HG02970 (cell line): ENCODE data around the gene SMIM8.
A peak's percentile ranks its signal among the peaks of the same experiment; 100 is the strongest.
"Not testable (repeated sequence)": the region's sequence is repeated elsewhere in the genome, so short reads cannot be mapped to it uniquely, and the experiment has no call there.

Source experiments
- ATAC-seq: cut with Tn5 transposase; IDR thresholded peaks from one replicate; pipeline ENCODE4 v1.9.1; 2021; ENCODE audit warnings: mild to moderate bottlenecking, moderate library complexity, moderate number of reproducible peaks; ENCODE audit not compliant: unreplicated experiment, low FRiP score

The SMIM8 gene

DNA sequence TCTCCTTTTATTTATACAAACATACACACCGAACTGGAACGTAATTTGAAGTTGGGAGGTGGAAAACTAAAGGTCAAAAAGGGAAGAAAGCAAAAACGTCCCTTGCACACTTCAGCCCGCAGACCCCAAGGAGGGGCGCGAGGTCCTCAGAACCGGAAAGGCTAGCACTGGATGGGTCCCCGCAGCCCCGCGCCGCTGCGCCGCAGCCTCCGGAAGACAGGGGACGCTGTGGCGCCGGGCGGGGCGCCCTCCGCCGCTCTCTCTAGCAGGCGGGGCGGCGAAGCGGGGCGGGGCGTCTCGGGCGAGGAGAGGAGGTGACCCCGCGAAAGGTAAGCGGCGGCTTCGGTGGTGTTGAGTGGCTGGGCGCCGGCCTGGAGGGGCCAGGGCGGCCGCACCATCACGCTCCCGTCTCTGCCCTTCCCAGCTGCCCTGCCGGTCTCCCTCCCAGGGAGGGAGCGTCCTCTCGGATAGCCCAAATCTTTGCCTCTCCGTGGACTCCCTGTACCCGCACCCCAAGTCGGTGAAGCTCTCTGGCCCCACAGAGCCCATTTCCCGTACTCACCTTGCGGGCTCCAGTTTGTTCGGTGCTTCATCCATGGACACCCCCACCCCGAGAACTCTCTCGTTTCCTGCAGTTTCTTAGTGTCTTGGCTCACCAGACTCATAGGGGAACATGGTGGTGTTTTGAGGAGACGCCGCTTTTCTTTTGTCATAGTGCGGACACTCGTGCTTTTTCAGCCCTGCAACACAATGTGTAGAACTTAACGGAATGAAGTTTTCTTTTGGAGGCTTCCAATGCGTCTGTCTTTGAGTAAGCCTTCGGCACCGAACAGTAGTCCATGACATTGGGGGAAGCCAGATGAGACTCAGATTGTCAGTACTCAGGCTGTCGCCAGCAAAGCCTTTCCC, at the start of gene SMIM8:
SMIM8 (plus strand) TSS at position 285 of the 909 bp plus-strand sequence. CDS start 14,444 bp downstream, outside the sequence.
- ATAC-seq: peak; percentile 99

- ATAC-seq: no peak
Measured at GRCh38 chr6:87274660-87275274, 47.6 kb upstream of the SMIM8 start.

DNA sequence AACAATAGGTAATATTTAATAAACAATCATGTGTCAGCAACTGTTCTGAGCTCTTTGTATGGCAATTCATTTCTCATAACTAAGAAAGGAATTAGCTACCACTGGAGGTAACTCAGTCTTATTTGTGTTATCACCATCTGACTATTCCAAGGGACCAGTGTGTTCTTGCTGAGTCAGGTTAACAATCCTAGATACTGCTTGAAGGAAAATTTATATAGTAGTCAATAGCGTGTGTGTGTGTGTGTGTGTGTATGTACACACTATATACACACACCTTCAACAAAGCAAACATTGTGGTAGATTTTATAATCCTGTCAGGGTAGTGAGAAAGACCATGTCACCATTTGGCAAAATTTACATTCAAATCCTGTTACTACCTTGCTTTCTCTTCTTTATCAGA, 45.8 kb upstream of the SMIM8 start:
- ATAC-seq: no peak

GRCh38 chr6:87277123-87277522, 45.3 kb upstream of the SMIM8 start:
- ATAC-seq: no peak

GRCh38 chr6:87279196-87279595, 43.2 kb upstream of the SMIM8 start:
- ATAC-seq: no peak

DNA sequence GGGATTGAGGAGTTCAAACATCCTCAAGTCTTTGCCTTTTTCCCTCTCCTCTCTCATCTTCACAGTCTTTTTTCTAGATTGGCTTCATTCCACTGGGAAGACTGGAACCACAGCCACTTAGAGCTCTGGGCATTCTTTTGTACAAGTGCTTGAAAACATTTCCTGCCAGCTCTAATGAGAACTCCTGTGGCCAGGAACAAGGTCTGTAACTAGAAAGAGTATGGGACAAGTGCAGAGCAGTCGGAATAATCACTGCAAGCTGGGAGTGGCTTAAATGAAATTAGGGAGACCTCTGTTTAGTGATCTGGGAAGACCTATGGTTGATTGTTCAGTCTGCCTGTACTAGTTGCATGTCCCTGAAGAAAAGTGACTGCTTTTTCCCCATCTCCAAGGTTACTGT, 41.0 kb upstream of the SMIM8 start:
- ATAC-seq: no peak

- no peak for ATAC-seq
Measured at GRCh38 chr6:87282743-87283142, 39.6 kb upstream of the SMIM8 start.

GRCh38 chr6:87283461-87283860, 38.9 kb upstream of the SMIM8 start:
- no peak for ATAC-seq

- no peak for ATAC-seq
Measured at GRCh38 chr6:87287251-87287650, 35.1 kb upstream of the SMIM8 start.

- no peak for ATAC-seq
Measured at GRCh38 chr6:87289571-87289970, 32.8 kb upstream of the SMIM8 start.

DNA sequence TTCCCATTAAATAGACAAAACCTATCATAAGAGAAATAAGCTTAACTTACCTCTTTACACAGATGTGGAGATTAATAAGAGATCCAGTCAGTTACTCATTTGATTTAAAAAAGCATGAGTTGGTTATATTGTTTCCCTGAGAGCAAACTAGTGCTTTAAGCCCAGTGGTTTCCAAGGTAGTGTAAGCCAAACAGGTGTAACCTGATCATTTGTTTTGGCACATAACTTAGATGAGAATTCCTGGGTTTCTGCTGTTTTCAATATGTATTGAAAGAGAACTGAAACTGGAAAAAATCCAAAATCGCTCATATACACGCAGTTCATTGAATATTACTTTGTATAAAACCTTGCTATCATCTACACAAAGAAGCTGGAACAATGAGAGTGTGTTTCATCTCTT, 30.5 kb upstream of the SMIM8 start:
- no peak for ATAC-seq

DNA sequence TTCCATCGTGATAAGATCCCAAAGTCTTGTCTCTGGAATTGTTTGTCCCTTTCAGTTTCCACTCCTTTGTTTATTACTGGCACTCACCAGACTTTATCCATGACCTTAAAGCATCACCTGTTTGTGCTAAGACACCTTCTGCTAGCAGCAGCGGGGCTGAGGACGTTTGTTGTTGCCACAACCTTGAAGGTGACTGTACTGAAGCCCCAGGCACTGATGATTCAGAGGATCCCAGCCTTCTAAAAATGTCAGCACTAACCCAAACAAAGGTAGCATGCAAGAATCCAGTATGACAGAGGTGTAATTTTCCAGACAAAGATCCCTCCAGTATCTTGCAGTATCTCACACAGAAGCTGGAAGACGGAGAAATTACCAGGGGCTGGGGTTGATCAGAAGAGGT, 28.9 kb upstream of the SMIM8 start:
- ATAC-seq: no peak

DNA sequence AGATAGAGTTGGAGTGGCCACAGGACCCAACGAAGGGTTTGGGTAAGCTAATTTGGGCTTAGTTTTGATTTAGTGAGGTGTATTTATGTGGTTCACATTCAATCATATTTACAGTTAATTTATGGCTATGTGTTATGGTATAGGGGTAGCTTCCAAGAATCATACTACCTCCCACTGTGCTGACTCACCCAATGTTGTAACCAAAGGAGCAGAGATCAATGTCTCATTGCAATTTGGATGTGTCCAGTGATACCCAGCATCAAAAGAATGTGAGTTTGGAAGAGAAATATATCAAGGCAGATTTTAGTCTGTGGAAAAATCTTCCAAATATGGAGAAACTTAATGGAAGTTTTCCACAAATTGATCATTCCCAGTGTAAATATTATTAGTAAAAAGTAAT, 25.3 kb upstream of the SMIM8 start:
- ATAC-seq: no peak

DNA sequence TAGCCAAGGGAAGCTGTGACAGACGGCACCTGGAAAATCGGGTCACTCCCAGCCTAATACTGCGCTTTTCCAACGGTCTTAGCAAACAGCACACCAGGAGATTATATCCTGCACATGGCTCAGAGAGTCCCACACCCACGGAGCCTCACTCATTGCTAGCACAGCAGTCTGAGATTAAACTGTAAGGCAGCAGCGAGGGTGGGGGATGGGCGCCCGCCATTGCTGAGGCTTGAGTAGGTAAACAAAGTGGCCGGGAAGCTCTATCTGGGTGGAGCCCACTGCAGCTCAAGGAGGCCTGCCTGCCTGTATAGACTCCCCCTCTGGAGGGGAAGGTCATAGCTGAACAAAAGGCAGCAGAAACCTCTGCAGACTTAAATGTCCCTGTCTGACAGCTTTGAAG, 21.1 kb upstream of the SMIM8 start:
- not testable (repeated sequence) for ATAC-seq

DNA sequence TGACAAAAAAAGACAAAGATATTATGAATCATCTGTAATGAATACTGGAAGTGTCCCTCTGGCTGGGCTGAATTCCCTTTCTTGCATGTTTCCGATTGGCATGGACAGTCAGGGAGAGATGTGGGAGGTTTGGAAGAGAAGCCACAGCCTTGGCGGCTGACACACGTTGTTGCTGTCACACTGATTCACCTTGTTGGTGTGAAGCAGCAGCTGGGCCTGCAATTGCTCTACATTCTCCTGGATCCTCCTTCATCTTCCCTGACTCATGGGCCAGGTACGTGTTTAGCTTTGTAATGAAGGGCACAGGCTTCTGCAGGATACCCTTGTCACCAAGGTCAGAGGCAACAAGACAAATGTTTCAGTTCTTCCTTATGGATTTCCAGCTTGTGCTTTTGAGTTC, 13.4 kb upstream of the SMIM8 start:
- ATAC-seq: no peak

- ATAC-seq: no peak
Measured at GRCh38 chr6:87312860-87313259, 9.5 kb upstream of the SMIM8 start.

DNA sequence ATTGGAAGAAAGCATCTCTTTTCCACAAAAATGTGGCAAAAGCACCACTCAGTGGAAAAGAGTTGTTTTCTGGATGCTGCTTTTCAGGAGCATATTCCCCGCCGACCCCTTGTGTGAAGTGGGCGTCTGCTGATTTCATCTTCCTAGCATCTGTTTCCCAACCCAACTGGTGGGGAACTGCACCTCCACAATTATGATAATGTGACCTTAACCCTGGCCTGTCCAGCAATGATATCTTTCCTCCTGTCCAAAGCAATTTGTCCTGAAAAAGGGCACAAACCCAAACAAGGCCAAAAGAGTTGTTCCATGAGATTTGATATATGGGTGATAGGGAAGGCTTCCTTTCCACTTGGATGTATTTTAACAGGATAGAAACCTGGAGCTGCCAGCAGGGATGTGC, 7.3 kb upstream of the SMIM8 start:
- no peak for ATAC-seq

DNA sequence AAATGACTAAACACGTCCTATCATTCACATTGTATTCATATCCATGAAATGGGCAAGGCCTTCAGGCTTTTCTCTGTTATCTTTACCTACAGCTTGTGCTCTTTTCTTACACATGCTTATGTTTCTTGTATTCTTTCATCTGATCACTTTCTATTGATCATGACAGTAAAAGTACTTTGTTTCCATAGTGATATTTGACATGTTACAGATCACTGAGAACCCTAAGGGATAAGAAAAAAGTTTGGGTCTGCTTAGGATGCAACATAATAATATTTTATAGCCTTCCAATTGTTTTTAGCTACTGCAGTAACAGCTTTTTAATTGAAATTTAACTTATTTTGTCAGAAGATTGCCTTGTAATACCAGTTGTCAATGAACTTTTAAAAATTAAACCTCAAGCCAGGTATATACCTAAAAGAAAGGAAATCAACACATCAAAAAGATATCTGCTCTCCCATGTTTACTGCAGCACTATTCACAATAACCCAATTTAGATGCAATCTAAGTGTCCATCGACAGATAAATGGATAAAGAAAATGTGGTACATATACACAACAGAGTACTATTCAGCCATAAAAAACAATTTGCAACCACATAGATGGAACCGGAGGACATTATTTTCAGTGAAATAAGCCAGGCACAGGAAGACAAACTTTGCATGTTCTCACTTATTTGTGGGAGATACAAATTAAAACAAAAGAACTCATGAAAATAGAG, 3.0 kb upstream of the SMIM8 start:
- no peak for ATAC-seq

DNA sequence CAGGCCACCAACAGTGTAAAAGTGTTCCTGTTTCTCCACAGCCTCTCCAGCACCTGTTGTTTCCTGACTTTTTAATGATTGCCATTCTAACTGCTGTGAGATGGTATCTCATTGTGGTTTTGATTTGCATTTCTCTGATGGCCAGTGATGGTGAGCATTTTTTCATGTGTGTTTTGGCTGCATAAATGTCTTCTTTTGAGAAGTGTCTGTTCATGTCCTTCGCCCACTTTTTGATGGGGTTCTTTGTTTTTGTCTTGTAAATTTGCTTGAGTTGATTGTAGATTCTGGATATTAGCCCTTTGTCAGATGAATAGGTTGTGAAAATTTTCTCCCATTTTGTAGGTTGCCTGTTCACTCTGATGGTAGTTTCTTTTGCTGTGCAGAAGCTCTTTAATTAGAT, 1.5 kb downstream of the SMIM8 start:
- ATAC-seq: not testable (repeated sequence)

DNA sequence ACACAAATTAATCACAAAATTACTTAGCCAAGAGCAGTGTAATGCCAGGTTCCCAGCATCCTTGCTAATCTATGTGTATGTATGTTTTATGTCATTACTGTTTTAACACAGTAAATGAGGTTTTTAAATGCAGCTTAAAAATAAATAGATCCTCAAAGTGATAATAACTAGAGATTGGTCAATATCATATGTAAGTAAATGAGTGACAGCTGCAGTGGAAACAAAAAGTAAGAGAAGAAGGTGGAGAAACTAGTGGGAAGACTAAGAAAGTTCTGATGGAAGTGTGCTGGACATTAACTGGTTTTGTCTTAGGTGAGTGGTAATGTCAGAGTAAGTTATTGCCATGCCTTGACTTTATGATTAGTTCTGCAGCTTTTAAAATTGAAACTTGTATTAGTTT, 8.6 kb downstream of the SMIM8 start:
- ATAC-seq: no peak

DNA sequence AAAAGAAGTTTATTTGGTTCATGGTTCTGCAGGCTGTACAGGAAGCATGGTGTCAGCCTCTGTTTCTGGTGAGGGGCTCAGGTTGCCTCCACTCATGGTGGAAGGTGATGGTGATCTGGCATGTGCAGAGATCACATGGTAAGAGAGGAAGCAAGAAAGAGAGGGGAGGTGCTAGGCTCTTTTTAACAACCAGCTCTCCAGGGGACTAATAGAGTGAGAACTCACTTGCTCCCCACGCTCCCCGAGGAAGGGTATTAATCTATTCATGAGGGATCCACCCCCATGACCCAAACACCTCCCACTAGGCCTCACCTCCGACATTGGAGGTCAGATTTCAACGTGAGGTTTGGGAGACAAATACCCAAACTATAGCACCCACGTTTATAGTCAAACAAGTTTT, 10.6 kb downstream of the SMIM8 start:
- no peak for ATAC-seq
